HEK293T (cell line): Measurements from ENCODE around the gene ANKRD16.

ENCODE experiments used
- FOXM1 ChIP-seq: fragments of 450-650 bp; IDR thresholded peaks from 2 replicates; pipeline ENCODE4 v1.6.1; 2017; ENCODE audit warnings: mild to moderate bottlenecking, borderline replicate concordance
- NFRKB ChIP-seq: fragments of 450-650 bp; IDR thresholded peaks from 2 replicates; pipeline ENCODE4 v1.6.1; 2016; ENCODE audit warnings: mild to moderate bottlenecking, moderate library complexity

GRCh38 chr10:5831446-5831782 is 58.3 kb downstream of the ANKRD16 start:
- TF ChIP-seq FOXM1 (no peak), NFRKB (no peak)
